Measurements from ENCODE around the gene IFNL1. TPM values are rescaled to one million over a fixed set of nuclear protein-coding genes. Genes with fewer than 3 reads are reported as not detected.

The IFNL1 gene
- total RNA-seq, 1 experiment from 2014 or later: not detected

DNA sequence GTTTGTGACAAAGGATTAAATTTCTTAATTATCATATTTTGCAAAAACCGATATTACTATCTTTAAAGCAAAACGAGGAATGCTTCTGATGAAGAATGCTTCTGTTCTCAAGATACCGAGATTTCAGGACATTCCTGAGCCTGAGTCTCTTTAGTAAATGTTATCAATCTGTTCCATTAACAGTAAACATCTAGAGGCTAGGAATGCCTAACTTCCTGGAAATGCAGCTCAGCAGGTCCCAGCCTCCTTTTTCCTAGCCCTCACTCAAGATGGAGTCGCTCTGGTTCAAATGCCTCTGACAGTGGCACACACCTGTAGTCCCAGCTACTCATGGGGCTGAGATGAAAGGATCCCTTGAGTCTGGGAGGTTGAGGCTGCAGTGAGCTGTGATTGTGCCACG, 45.1 kb upstream of the IFNL1 start (continued):
- TF ChIP-seq ZNF532 (CRISPR knock-in tag; IDR thresholded peaks at IDR 0.05; ENCODE audit: borderline replicate concordance): no peak
- no peak for TF ChIP-seq CBFB (CRISPR knock-in tag; IDR thresholded peaks at IDR 0.05; ENCODE audit: low read depth)
- no peak for TF ChIP-seq ETV6 (CRISPR knock-in tag; IDR thresholded peaks at IDR 0.05)
- TF ChIP-seq, protein P1, sequence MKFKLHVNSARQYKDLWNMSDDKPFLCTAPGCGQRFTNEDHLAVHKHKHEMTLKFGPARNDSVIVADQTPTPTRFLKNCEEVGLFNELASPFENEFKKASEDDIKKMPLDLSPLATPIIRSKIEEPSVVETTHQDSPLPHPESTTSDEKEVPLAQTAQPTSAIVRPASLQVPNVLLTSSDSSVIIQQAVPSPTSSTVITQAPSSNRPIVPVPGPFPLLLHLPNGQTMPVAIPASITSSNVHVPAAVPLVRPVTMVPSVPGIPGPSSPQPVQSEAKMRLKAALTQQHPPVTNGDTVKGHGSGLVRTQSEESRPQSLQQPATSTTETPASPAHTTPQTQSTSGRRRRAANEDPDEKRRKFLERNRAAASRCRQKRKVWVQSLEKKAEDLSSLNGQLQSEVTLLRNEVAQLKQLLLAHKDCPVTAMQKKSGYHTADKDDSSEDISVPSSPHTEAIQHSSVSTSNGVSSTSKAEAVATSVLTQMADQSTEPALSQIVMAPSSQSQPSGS (CRISPR knock-in tag; IDR thresholded peaks at IDR 0.05; ENCODE audit: borderline replicate concordance, low read depth): no peak
- TF ChIP-seq AR (CRISPR knock-in tag; IDR thresholded peaks at IDR 0.05): no peak
- TF ChIP-seq PRDM15 (CRISPR knock-in tag; IDR thresholded peaks at IDR 0.05): no peak
- no peak for TF ChIP-seq SOX15 (CRISPR knock-in tag; IDR thresholded peaks at IDR 0.05)
- TF ChIP-seq KAT7 (CRISPR knock-in tag; IDR thresholded peaks at IDR 0.05; ENCODE audit: borderline replicate concordance): no peak
- no peak for TF ChIP-seq RELA (CRISPR knock-in tag; IDR thresholded peaks at IDR 0.05; ENCODE audit: borderline replicate concordance)
- TF ChIP-seq GTF2I (CRISPR knock-in tag; conservative IDR thresholded peaks at IDR 0.05): no peak
- no peak for TF ChIP-seq ZNF671 (CRISPR knock-in tag; IDR thresholded peaks at IDR 0.05)
- no peak for TF ChIP-seq TCF7 (CRISPR knock-in tag; IDR thresholded peaks at IDR 0.05; ENCODE audit: low read depth)
- TF ChIP-seq FOXK1 (CRISPR knock-in tag; IDR thresholded peaks at IDR 0.05): no peak
- TF ChIP-seq, protein P2, sequence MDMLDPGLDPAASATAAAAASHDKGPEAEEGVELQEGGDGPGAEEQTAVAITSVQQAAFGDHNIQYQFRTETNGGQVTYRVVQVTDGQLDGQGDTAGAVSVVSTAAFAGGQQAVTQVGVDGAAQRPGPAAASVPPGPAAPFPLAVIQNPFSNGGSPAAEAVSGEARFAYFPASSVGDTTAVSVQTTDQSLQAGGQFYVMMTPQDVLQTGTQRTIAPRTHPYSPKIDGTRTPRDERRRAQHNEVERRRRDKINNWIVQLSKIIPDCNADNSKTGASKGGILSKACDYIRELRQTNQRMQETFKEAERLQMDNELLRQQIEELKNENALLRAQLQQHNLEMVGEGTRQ (CRISPR knock-in tag; IDR thresholded peaks at IDR 0.05): no peak
- no peak for TF ChIP-seq ZNF423 (CRISPR knock-in tag; IDR thresholded peaks at IDR 0.05)
- no peak for TF ChIP-seq ATF6 (CRISPR knock-in tag; IDR thresholded peaks at IDR 0.05)

Data from WTC11 (cell line).